ENCODE measurements around the gene GALNT8.
"Not testable (repeated sequence)": the region's sequence is repeated elsewhere in the genome, so short reads cannot be mapped to it uniquely, and the experiment has no call there.

The GALNT8 gene

DNA sequence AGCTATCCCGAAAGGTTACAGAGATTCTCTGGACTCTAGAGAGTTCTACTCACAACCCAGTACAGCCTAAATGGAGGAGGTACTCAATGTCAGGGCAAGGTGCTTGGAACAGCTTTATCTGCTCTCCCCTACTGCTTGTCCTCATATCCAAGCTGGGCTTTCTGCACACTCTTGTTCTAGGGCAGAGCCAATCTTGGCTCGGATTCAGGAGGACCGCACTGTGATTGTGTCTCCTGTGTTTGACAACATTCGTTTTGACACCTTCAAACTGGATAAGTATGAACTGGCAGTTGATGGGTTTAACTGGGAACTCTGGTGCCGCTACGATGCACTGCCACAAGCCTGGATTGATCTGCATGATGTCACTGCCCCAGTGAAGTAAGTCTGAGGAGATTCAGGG, 25.0 kb downstream of the GALNT8 start:
- DNase-seq, result no peak

GRCh38 chr12:4751654-4752053, 31.5 kb downstream of the GALNT8 start:
- DNase-seq, result not testable (repeated sequence)

GRCh38 chr12:4762773-4763172, 42.6 kb downstream of the GALNT8 start:
- no peak for DNase-seq

GRCh38 chr12:4763549-4763948, 43.3 kb downstream of the GALNT8 start:
- peak; percentile 4 to 70 for DNase-seq

DNA sequence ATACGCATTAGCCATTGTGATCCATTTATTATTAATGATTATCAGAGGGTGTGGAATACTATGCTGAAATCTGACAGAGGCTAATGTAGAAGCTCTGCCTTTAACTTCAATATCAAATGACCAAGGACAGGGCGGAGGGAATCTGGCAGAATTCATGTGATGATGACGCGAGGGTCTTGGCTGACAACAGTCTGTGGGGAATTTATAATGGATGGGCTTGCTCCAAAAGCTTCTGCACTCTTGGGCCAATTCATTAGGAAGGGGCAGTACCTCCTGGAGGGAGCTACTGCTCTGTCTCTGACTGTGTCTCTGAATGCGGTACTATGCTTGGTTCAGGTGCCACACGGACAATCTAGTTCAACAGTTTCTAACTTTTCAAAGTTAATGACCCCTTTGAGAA, 46.2 kb downstream of the GALNT8 start:
- DNase-seq, result peak in 1 of 2 experiments; percentile 46

DNA sequence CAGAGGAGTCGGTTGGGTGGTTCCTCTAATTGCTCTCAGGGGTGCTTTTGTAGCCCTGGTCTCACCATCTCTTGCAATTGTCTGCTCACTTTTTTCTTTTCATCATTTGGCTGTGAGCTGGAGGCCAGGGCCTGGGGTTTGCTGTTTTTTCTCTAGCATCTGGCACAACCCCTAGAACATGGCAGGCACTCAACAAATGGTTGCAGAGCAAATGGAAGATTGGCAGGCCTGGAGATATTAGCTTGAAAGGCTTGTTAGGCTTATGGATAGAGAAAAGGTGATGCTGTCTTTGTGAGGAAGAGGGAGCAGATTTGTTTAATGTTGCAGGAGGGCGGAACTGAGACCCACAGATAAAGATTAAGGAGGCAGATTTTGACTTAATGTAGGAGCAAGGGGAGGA, 47.0 kb downstream of the GALNT8 start:
- peak in 1 of 2 experiments; percentile 60 for DNase-seq

DNA sequence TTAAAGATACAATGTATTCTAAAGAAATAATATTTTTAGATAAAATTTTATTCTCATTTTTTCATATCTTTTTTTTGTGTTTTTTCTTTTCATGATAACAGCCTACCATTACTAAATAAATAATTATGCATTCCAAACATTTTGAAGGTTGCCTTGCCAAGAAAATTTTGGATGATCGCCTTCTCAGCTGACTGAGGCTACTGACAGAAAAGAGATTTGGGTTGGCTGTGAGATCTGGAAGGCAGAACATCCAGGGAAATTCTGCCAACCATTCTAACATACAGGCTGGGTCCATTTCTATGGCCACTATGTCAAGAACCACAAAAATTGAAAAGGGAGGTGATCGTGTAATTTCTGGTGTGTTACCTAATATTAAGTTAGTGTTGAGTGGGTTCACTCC, 48.1 kb downstream of the GALNT8 start:
- peak in 1 of 2 experiments; percentile 58 for DNase-seq

DNA sequence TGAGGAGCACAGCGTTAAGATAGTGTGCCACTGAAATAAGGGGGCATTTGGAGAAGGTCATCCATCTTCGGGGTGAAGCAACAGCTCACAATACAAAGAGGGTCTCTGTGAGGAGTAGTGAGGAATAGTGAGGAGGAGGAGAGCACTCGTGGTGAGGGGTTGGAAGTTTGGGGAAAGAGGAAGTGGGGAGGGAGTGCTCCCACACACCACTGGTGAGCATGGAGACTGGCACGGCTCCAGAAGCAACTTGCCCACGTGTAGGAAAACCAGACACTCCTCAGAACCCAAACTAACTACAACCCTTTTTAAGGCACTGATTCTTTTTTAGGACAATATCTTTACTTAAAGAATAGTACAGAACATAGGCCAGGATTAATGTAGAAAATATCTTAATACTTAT, 48.9 kb downstream of the GALNT8 start:
- DNase-seq, result no peak

DNA sequence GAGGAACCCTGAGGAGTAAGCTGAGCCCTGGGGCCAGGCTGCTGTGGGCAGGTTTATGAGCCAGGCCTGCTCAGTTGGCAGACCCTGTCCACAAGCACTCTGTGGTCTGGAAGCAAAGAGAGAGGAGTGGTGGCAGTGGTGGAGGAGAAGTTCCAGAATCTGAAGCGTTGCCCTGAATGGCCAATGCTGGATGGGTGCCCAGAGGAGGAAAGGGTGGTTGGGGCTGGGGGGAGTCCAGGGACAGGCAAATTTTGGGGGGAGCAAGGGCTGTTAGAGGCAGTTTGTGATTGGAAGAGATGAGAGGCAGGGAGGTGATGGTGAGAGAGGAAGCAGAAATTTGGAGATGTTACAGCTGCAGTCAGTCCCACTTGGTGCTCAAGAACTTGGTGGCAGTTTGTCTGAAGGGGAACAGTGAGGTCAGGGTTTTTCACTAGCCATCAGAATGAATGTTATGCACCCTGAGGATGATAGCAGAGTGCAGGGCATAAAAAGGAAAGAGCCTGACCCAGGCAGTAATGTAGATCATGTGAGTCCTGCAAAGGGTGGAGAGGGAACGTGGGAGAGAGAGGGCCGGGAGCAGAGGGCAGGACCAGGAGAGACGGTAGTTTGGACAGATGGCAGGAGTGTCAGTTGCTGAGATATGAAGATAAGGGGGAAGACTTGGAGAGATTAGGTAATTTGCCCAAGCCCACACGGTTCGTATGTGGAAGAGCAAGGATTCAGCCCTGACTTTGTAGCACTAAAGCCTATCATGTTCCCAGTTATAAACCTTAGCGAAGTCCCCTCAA, 51.2 kb downstream of the GALNT8 start:
- DNase-seq, result no peak

- no peak for DNase-seq
These were observed 51.9 kb downstream of the GALNT8 start for GRCh38 chr12:4771960-4772566.

- no peak for DNase-seq
These were observed 55.7 kb downstream of the GALNT8 start for GRCh38 chr12:4775936-4776335.

GRCh38 chr12:4779749-4780148, 59.5 kb downstream of the GALNT8 start:
- DNase-seq, result no peak

GRCh38 chr12:4780641-4781611, 60.7 kb downstream of the GALNT8 start:
- no peak for DNase-seq

- DNase-seq, result no peak
These were observed 64.3 kb downstream of the GALNT8 start for GRCh38 chr12:4784404-4785054.

- no peak for DNase-seq
These were observed 66.6 kb downstream of the GALNT8 start for GRCh38 chr12:4786795-4787194.

DNA sequence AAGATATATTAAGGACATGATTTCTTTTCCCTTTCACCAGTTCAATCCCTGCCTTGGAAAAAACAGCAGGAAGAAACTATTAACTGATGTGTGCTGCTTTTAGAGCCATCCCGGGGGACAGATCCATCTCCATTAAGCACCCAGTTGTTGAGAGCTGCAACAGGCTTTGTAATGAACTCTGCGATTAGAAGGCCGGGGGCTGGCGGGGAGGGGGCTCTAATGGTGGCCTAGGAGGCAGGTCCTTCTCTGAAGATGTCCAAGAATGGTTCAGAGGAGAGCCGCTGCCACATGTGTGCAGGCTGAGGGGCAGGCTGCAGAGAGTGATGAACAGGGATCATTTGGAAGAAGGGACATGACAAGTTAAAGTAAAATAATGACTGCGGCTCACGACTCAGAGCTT, 67.8 kb downstream of the GALNT8 start:
- no peak for DNase-seq

- no peak for DNase-seq
These were observed 69.6 kb downstream of the GALNT8 start for GRCh38 chr12:4789776-4790175.

DNA sequence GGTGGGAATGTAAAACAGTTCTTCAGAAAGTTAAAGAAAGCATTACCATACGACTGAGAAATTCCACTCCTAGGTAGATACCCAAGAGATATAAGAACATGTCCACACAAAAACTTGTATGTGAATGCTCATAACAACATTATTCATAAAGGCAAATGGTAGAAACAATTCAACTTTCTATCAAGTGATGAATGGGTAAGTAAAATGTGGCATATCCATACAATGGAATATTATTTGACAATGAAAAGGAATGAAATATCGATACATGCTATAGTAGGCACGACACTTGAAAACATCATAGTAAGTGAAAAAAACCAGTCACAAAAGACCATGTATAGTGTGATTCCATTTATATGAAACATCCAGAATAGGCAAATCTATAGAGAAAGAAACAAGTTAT, 71.3 kb downstream of the GALNT8 start:
- no peak for DNase-seq

DNA sequence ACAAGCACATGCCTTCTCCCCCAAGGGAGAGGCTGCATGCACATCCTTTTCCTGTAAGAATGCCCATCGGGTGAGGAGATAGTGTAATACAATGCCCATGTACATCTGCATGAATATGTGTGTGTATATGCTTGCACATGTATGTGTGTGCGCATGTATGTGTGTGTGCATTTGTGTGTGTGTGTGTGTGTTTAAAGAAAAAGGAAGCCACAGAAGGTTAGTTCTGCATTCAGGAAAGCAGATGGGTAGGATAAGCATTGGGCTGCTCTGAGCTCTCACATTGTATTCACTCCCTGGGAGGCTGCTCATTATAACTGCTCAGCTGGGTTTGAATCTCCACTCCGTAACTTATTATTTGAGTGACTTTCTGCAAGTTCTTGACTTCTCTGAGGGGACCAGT, 74.3 kb downstream of the GALNT8 start:
- no peak for DNase-seq

- DNase-seq, result no peak
These were observed 76.0 kb downstream of the GALNT8 start for GRCh38 chr12:4796216-4796615.

DNA sequence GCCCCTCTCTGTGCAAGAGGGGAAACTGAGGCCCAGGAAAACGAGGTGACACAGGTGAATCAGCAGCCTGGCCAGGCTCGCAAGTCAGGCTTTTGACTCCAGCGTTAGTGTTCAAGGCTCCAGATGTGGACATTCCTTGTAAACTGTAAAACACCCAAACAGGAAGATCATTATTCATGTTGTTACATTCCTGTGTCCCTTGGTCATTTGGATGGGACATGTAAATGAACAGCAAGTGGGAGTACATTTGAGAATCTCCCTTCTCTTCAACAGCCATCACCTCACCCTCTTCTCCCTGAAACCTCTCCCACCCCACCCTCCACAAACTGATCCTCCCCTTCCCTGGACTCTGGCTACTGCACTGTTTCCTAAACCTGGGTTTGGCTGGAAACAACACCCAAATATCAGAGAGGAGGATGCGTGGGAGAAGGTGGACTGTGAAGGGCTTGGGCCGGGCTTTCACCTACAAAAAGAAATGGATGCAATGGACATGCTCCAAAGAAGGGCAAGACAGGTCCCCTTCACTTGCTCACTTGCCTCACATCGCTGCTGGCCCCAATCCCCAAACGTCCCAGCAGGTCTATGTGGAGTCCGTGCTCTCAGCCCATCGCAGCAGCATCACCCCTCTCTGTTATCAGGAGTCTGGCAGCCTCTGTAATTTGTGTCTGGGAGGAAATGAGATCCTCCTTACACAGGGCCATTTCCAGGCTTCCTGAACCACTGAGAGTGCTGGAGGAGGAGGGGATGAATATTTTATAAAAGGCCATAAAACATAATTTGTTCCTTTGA, 76.7 kb downstream of the GALNT8 start:
- no peak for DNase-seq

DNA sequence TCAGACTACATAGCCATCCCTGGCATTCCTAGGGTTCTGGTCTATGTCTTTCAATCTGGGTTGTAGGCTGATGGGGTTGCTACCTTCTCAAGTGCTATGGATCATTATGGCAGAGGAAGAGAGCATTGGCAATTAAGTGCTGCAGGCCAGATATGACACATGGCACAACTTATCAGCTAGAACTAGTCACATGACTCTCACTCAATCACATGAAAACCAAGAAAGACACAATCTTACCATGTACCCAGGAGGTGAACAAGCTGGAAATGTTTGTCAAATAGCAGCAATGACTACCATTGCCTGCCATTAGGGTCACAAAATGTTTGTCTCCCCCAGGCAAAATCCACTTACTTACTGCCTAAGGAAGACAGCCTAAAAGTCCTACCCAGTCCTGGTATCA, 80.4 kb downstream of the GALNT8 start:
- no peak for DNase-seq
